SK-N-SH (cell line): ENCODE measurements around the gene MAP1LC3B.

ENCODE experiments used
- CTCF ChIP-seq: fragments of 200-600 bp; sonication (generic); IDR thresholded peaks from 2 replicates; pipeline ENCODE4 v1.6.1; 2017; ENCODE audit warnings: antibody characterized with exemption, mild to moderate bottlenecking, moderate library complexity
- FOXM1 ChIP-seq: IDR thresholded peaks from 2 replicates; pipeline ENCODE4 v1.4.0; 2012; ENCODE audit warnings: low read depth, mild to moderate bottlenecking
- RAD21 ChIP-seq: IDR thresholded peaks from 2 replicates; pipeline ENCODE4 v1.6.1; 2012; ENCODE audit warnings: mild to moderate bottlenecking, low read length
- TAF1 ChIP-seq: IDR thresholded peaks from 2 replicates; pipeline ENCODE4 v1.6.1; 2012; ENCODE audit warnings: low read depth, mild to moderate bottlenecking, low read length, moderate library complexity, borderline replicate concordance

- TF ChIP-seq TAF1 (no peak), CTCF (no peak), RAD21 (no peak), FOXM1 (no peak)
These were observed 22.1 kb downstream of the MAP1LC3B start for GRCh38 chr16:87414251-87414680.
